Measurements from ENCODE around the gene SPPL2C.

The SPPL2C gene

GRCh38 chr17:45828582-45829133 is 16.0 kb upstream of the SPPL2C start:
- no peak for DNase-seq

- DNase-seq = no peak
These were observed 10.8 kb upstream of the SPPL2C start for GRCh38 chr17:45833920-45834319.

GRCh38 chr17:45834471-45835396 is 9.9 kb upstream of the SPPL2C start:
- no peak for DNase-seq

- no peak for DNase-seq
These were observed 9.2 kb upstream of the SPPL2C start for GRCh38 chr17:45835481-45835880.

- no peak for DNase-seq
These were observed 8.3 kb upstream of the SPPL2C start for GRCh38 chr17:45836047-45837044.

- no peak for DNase-seq
These were observed 7.5 kb upstream of the SPPL2C start for GRCh38 chr17:45837187-45837586.

GRCh38 chr17:45837603-45838002 is 7.1 kb upstream of the SPPL2C start:
- no peak for DNase-seq

- no peak for DNase-seq
These were observed 5.9 kb upstream of the SPPL2C start for GRCh38 chr17:45838751-45839295.

GRCh38 chr17:45839442-45839841 is 5.2 kb upstream of the SPPL2C start:
- no peak for DNase-seq

- no peak for DNase-seq
These were observed 3.5 kb upstream of the SPPL2C start for GRCh38 chr17:45841186-45841585.

GRCh38 chr17:45841883-45842525 is 2.7 kb upstream of the SPPL2C start:
- DNase-seq = no peak

GRCh38 chr17:45843722-45844121 is 959 bp upstream of the SPPL2C start:
- DNase-seq = no peak

GRCh38 chr17:45845376-45846185 is 900 bp downstream of the SPPL2C start:
- DNase-seq = no peak

- DNase-seq = no peak
These were observed 1.5 kb downstream of the SPPL2C start for GRCh38 chr17:45846223-45846622.

- no peak for DNase-seq
These were observed 2.0 kb downstream of the SPPL2C start for GRCh38 chr17:45846646-45847045.

GRCh38 chr17:45847101-45847500 is 2.4 kb downstream of the SPPL2C start:
- DNase-seq = no peak

- no peak for DNase-seq
These were observed 3.1 kb downstream of the SPPL2C start for GRCh38 chr17:45847747-45848146.

- DNase-seq = no peak
These were observed 3.7 kb downstream of the SPPL2C start for GRCh38 chr17:45848405-45848804.

GRCh38 chr17:45848868-45849535 is 4.3 kb downstream of the SPPL2C start:
- no peak for DNase-seq

GRCh38 chr17:45849536-45849990 is 4.9 kb downstream of the SPPL2C start:
- no peak for DNase-seq

GRCh38 chr17:45850011-45850410 is 5.3 kb downstream of the SPPL2C start:
- no peak for DNase-seq

All from CD4-positive, alpha-beta T cell treated with Interleukin-10 for 1 hour (primary cell).